Keratinocyte (primary cell): ENCODE results near the gene PPP5C. TPM values are rescaled to one million over a fixed set of nuclear protein-coding genes. Genes with fewer than 3 reads are reported as not detected.

ENCODE experiments used
- DNase-seq: peaks from one replicate; pipeline ENCODE4 v3.0.0-alpha.2; 2011; ENCODE audit warnings: low read depth, missing footprints, low spot score
- FAIRE-seq: peaks from 2 replicates; lab custom pipeline; 2011; peaks lifted over from hg19 to GRCh38; lab: Jason Lieb, UNC
- H2AFZ ChIP-seq: 2 replicates; pipeline ENCODE4 v1.6.0; 2012; ENCODE audit warnings: low read length, control low read depth, inconsistent platforms; ENCODE audit not compliant: control insufficient read depth
- H3K27ac ChIP-seq: 2 replicates; pipeline ENCODE4 v1.5.1; 2011; ENCODE audit warnings: low read length; ENCODE audit not compliant: control insufficient read depth, insufficient read depth
- H3K27me3 ChIP-seq: 3 replicates; pipeline ENCODE4 v1.6.0; 2011; ENCODE audit warnings: low read length; ENCODE audit not compliant: control insufficient read depth, insufficient read depth; ENCODE audit errors: extremely low read depth
- H3K36me3 ChIP-seq, 2 experiments: 2 replicates in 1 of 2; 3 replicates in 1 of 2; pipeline ENCODE4 v1.5.1; 2011; ENCODE audit warnings: low read length in 2 of 2, mild to moderate bottlenecking in 1 of 2; ENCODE audit not compliant: control insufficient read depth in 2 of 2, insufficient read depth in 2 of 2; ENCODE audit errors: extremely low read depth in 1 of 2
- H3K4me1 ChIP-seq: 3 replicates; pipeline ENCODE4 v1.5.1; 2011; ENCODE audit warnings: low read length; ENCODE audit not compliant: control insufficient read depth, insufficient read depth; ENCODE audit errors: extremely low read depth
- H3K4me2 ChIP-seq: 3 replicates; pipeline ENCODE4 v1.6.0; 2011; ENCODE audit warnings: low read depth, low read length; ENCODE audit not compliant: control insufficient read depth, insufficient read depth; ENCODE audit errors: extremely low read depth
- H3K4me3 ChIP-seq, 3 experiments: fragments of 200-600 bp in 1 of 3; sonication (generic) in 1 of 3; 2 replicates in 2 of 3; 3 replicates in 1 of 3; pipeline ENCODE4 v1.5.1; 2011 to 2016; ENCODE audit warnings: low read length in 3 of 3, mild to moderate bottlenecking in 3 of 3, control low read depth in 2 of 3, inconsistent platforms in 1 of 3, low read depth in 1 of 3, mixed read lengths in 1 of 3, mixed run types in 1 of 3, moderate library complexity in 1 of 3; ENCODE audit not compliant: control insufficient read depth in 2 of 3, insufficient read depth in 2 of 3; ENCODE audit errors: extremely low read depth in 1 of 3
- H3K79me2 ChIP-seq: 2 replicates; pipeline ENCODE4 v1.6.0; 2012; ENCODE audit warnings: low read length; ENCODE audit not compliant: control insufficient read depth, insufficient read depth
- H3K9ac ChIP-seq: 3 replicates; pipeline ENCODE4 v1.6.0; 2011; ENCODE audit warnings: low read length; ENCODE audit not compliant: control insufficient read depth, insufficient read depth; ENCODE audit errors: extremely low read depth
- H3K9me1 ChIP-seq: 3 replicates; pipeline ENCODE4 v1.6.0; 2011; ENCODE audit warnings: low read length; ENCODE audit not compliant: control insufficient read depth, insufficient read depth; ENCODE audit errors: extremely low read depth
- H3K9me3 ChIP-seq: 2 replicates; pipeline ENCODE4 v1.5.1; 2012; ENCODE audit warnings: low read depth, low read length; ENCODE audit not compliant: control insufficient read depth
- H4K20me1 ChIP-seq: 3 replicates; pipeline ENCODE4 v1.6.0; 2011; ENCODE audit warnings: low read length; ENCODE audit not compliant: control insufficient read depth, insufficient read depth; ENCODE audit errors: extremely low read depth
- EZH2 ChIP-seq: IDR thresholded peaks from one replicate; pipeline ENCODE4 v1.6.1; 2012; ENCODE audit warnings: inconsistent platforms, mild to moderate bottlenecking, low read length, moderate library complexity
- dilution Hi-C: fragments of 300-500 bp; cut with MboI; formaldehyde crosslinking; loops from one replicate; pipeline ENCODE4 v1.7.0; 2020; ENCODE audit warnings: low sequenced_read_pairs; ENCODE audit not compliant: extremely low pct_ligation_motif_present
- polyA plus RNA-seq, 5 experiments: library from polyadenylated mRNA; depleted of rRNA in 3 of 5; stranded (reverse) in 3 of 5; stranded (forward) in 1 of 5; unstranded in 1 of 5; fragments of >200 nt; gene quantifications; 1 replicate in 1 of 5; 2 replicates in 3 of 5; 3 replicates in 1 of 5; pipeline versions ENCODE4 v1.2.1 to v1.2.3, GENCODE V29; 2011 to 2012; ENCODE audit warnings: missing spikeins in 2 of 5, low read depth in 1 of 5, low replicate concordance in 1 of 5
- TF ChIP-seq, protein P1 (sequence below), 3 experiments: IDR thresholded peaks in 1 of 3; conservative IDR thresholded peaks in 1 of 3; optimal IDR thresholded peaks in 1 of 3; 2 replicates in 2 of 3; 3 replicates in 1 of 3; pipeline versions ENCODE3 to v1.5.1; 2011; ENCODE audit warnings: low read length in 3 of 3, mild to moderate bottlenecking in 3 of 3, moderate library complexity in 2 of 3, control low read depth in 1 of 3, inconsistent platforms in 1 of 3; ENCODE audit not compliant: insufficient read depth in 2 of 3; ENCODE audit errors: extremely low read depth in 1 of 3

Gene PPP5C
- polyA plus RNA-seq, 1 donor (not counting 4 experiments of a cell fraction or from before 2014, with no cell fraction given), result 97.5 TPM

DNA sequence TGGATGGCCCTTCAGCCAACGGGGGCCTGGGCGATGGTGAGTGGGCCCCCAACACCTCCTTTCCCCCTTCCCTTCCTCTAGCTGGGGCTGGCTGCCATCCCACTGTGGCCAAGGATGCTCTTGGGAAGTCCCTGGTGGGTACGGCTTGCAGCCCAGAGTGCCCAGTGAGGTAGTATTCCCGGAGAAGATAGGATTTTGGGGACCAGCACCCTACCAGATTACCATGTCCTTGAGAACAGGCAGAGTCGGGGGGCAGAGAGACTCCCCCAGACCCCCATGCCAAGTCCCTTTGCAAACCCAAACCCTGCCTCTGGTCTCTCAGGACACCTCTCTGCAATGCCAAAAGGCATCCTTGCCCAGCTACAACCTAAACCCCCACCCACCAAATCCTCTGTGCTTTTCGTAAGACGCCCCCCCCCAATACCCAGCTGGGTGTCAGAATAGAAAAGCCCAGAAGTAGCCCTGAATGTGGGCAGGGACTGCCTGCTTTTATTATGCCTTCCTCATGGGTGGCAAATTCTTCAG lies 48.3 kb upstream of the PPP5C start:
- TF ChIP-seq, protein P1, sequence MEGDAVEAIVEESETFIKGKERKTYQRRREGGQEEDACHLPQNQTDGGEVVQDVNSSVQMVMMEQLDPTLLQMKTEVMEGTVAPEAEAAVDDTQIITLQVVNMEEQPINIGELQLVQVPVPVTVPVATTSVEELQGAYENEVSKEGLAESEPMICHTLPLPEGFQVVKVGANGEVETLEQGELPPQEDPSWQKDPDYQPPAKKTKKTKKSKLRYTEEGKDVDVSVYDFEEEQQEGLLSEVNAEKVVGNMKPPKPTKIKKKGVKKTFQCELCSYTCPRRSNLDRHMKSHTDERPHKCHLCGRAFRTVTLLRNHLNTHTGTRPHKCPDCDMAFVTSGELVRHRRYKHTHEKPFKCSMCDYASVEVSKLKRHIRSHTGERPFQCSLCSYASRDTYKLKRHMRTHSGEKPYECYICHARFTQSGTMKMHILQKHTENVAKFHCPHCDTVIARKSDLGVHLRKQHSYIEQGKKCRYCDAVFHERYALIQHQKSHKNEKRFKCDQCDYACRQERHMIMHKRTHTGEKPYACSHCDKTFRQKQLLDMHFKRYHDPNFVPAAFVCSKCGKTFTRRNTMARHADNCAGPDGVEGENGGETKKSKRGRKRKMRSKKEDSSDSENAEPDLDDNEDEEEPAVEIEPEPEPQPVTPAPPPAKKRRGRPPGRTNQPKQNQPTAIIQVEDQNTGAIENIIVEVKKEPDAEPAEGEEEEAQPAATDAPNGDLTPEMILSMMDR (optimal IDR thresholded peaks at IDR 0.05 in 1 of 3, IDR thresholded peaks at IDR 0.05 in 1 of 3, conservative IDR thresholded peaks at IDR 0.05 in 1 of 3; ENCODE audit: extremely low read depth in 1 of 3, insufficient read depth in 2 of 3, low read length in 3 of 3), result no peak
- no peak for TF ChIP-seq EZH2
- dilution Hi-C loops, result no loop called here
- no peak overlapping the region for H3K27ac ChIP-seq
- no peak for DNase-seq
- no peaks in the 10 kb centered on the region for H3K79me2 ChIP-seq
- H4K20me1 ChIP-seq, result no peaks in the 10 kb centered on the region
- no peaks in the 10 kb centered on the region for H3K36me3 ChIP-seq
- no peak overlapping the region for H3K4me3 ChIP-seq
- H3K27me3 ChIP-seq, result peaks cover 19% of the 10 kb centered on the region
- H3K9me1 ChIP-seq, result no peaks in the 10 kb centered on the region
- peak overlapping the region; percentile 28 for H3K4me2 ChIP-seq
- no peak overlapping the region for H2AFZ ChIP-seq
- FAIRE-seq, result no peak
- no peak overlapping the region for H3K9ac ChIP-seq
- peaks cover 6% of the 10 kb centered on the region for H3K4me1 ChIP-seq
- no peaks in the 10 kb centered on the region for H3K9me3 ChIP-seq

GRCh38 chr19:46299004-46299509 lies 47.8 kb upstream of the PPP5C start:
- H3K4me2 ChIP-seq, result peak overlapping the region; percentile 28
- FAIRE-seq, result peak; percentile 77
- no peak overlapping the region for H2AFZ ChIP-seq
- DNase-seq, result peak; percentile 25
- no peaks in the 10 kb centered on the region for H3K79me2 ChIP-seq
- dilution Hi-C loops, result no loop called here
- H3K4me1 ChIP-seq, result peaks cover 8% of the 10 kb centered on the region
- H3K9ac ChIP-seq, result no peak overlapping the region
- peaks cover 19% of the 10 kb centered on the region for H3K27me3 ChIP-seq
- H3K27ac ChIP-seq, result no peak overlapping the region
- H4K20me1 ChIP-seq, result no peaks in the 10 kb centered on the region
- TF ChIP-seq EZH2, result no peak
- H3K9me1 ChIP-seq, result no peaks in the 10 kb centered on the region
- no peak overlapping the region for H3K4me3 ChIP-seq
- H3K36me3 ChIP-seq, result no peaks in the 10 kb centered on the region
- no peaks in the 10 kb centered on the region for H3K9me3 ChIP-seq

DNA sequence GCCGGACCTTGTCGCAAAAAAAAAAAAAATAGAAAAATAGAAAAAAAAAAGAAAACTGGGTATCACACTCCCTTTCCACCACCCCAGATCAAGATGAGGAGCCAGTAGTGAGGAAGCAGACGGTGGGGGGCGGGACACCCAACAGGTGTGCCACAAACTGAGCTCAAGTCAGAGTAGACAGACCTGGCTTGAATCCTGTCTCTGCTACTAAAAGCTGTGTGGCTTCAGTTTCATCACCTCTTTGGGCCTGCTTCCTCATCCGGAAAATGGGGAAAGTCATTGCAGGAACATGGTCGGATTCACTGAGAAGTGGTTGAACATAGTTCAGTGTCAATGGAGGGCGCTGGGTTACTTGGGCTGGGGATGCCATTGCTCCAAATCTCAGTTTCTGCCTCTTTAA lies 47.2 kb upstream of the PPP5C start:
- Histone ChIP-seq H3K4me3 (no peak overlapping the region), H3K9me3 (no peaks in the 10 kb centered on the region), H3K79me2 (no peaks in the 10 kb centered on the region), H3K4me1 (peaks cover 8% of the 10 kb centered on the region), H3K27me3 (peaks cover 19% of the 10 kb centered on the region), H2AFZ (no peak overlapping the region), H3K36me3 (no peaks in the 10 kb centered on the region), H4K20me1 (no peaks in the 10 kb centered on the region), H3K27ac (no peak overlapping the region), H3K9me1 (no peaks in the 10 kb centered on the region), H3K4me2 (no peak overlapping the region), H3K9ac (no peak overlapping the region)
- TF ChIP-seq, protein P1 (optimal IDR thresholded peaks at IDR 0.05 in 1 of 3, IDR thresholded peaks at IDR 0.05 in 1 of 3, conservative IDR thresholded peaks at IDR 0.05 in 1 of 3; ENCODE audit: extremely low read depth in 1 of 3, insufficient read depth in 2 of 3, low read length in 3 of 3), result no peak
- TF ChIP-seq EZH2, result no peak
- dilution Hi-C loops, result no loop called here
- no peak for FAIRE-seq
- no peak for DNase-seq
